IMR-90 (cell line): ENCODE results near the gene G3BP2. TPM values are rescaled to one million over a fixed set of nuclear protein-coding genes. Genes with fewer than 3 reads are reported as not detected.

Experiments used
- ATAC-seq: fragments of 200-7000 bp; cut with Tn5 transposase; 2 replicates; pipeline ENCODE4 v1.9.1; 2020; ENCODE audit warnings: low read depth, mild to moderate bottlenecking, moderate library complexity
- BruUV-seq: library from RNA; stranded (reverse); fragments of 400-500 nt; replicated peaks from 2 replicates; lab custom pipeline; 2021; lab: Mats Ljungman, UMichigan
- CTCF ChIA-PET: fragments of 300-600 bp; formaldehyde crosslinking; extraction: SDS; loops from one replicate; lab custom pipeline; 2021; ENCODE audit warnings: antibody characterized with exemption; lab: Yijun Ruan, JAX
- POLR2A ChIA-PET: fragments of 300-600 bp; sonication (Branson Sonifier 250); formaldehyde crosslinking; loops from one replicate; lab custom pipeline; 2022; ENCODE audit warnings: antibody characterized with exemption; ENCODE audit not compliant: unreplicated experiment; lab: Charles Lee
- DNase-seq: peaks from one replicate; pipeline ENCODE4 v3.0.0; 2013
- H2AFZ ChIP-seq: replicated peaks from 2 replicates; pipeline ENCODE3; 2013; ENCODE audit warnings: low read length, mild to moderate bottlenecking; ENCODE audit not compliant: poor library complexity
- H2AK5ac ChIP-seq: 2 replicates; pipeline ENCODE4 v1.6.1; 2013; ENCODE audit warnings: low read depth, low read length, inconsistent platforms
- H2AK9ac ChIP-seq: replicated peaks from 2 replicates; pipeline ENCODE3; 2013; ENCODE audit warnings: mild to moderate bottlenecking, low read depth, low read length, moderate library complexity; ENCODE audit not compliant: poor library complexity
- H2BK120ac ChIP-seq: 2 replicates; pipeline ENCODE4 v1.6.1; 2013; ENCODE audit warnings: low read depth, low read length, inconsistent platforms
- H2BK15ac ChIP-seq: 3 replicates; pipeline ENCODE4 v1.6.1; 2013; ENCODE audit warnings: low read depth, low read length, inconsistent platforms
- H2BK20ac ChIP-seq: 2 replicates; pipeline ENCODE4 v1.6.1; 2013; ENCODE audit warnings: low read depth, mild to moderate bottlenecking, inconsistent platforms, low read length, moderate library complexity
- H2BK5ac ChIP-seq: 2 replicates; pipeline ENCODE4 v1.6.1; 2013; ENCODE audit warnings: mild to moderate bottlenecking, low read depth, low read length, inconsistent platforms; ENCODE audit not compliant: poor library complexity, severe bottlenecking
- H3K14ac ChIP-seq: replicated peaks from 2 replicates; pipeline ENCODE4 v1.6.1; 2013; ENCODE audit warnings: low read depth, low read length, inconsistent platforms
- H3K18ac ChIP-seq: 2 replicates; pipeline ENCODE4 v1.6.1; 2013; ENCODE audit warnings: low read depth, low read length, control low read depth
- H3K23ac ChIP-seq: 2 replicates; pipeline ENCODE4 v1.6.1; 2013; ENCODE audit warnings: low read depth, low read length, inconsistent platforms
- H3K27ac ChIP-seq: 2 replicates; pipeline ENCODE4 v1.5.1; 2013; ENCODE audit warnings: mild to moderate bottlenecking, control low read depth, low read length; ENCODE audit not compliant: insufficient read depth
- H3K27me3 ChIP-seq: 2 replicates; pipeline ENCODE4 v1.6.1; 2013; ENCODE audit warnings: low read length; ENCODE audit not compliant: control insufficient read depth, insufficient read depth
- H3K36me3 ChIP-seq: 2 replicates; pipeline ENCODE4 v1.6.1; 2013; ENCODE audit warnings: low read length, mixed read lengths; ENCODE audit not compliant: control insufficient read depth, insufficient read depth
- H3K4ac ChIP-seq: 2 replicates; pipeline ENCODE4 v1.6.1; 2013; ENCODE audit warnings: low read depth, low read length, inconsistent platforms
- H3K4me1 ChIP-seq: 2 replicates; pipeline ENCODE4 v1.6.1; 2013; ENCODE audit warnings: low read length, mixed read lengths; ENCODE audit not compliant: control insufficient read depth, insufficient read depth
- H3K4me2 ChIP-seq: 2 replicates; pipeline ENCODE4 v1.6.1; 2013; ENCODE audit warnings: low read depth, mild to moderate bottlenecking, control low read depth, low read length, moderate library complexity
- H3K4me3 ChIP-seq: 2 replicates; pipeline ENCODE4 v1.5.1; 2013; ENCODE audit warnings: low read depth, mild to moderate bottlenecking, control low read depth, low read length, moderate library complexity; ENCODE audit not compliant: insufficient read depth
- H3K56ac ChIP-seq: 2 replicates; pipeline ENCODE4 v1.6.1; 2013; ENCODE audit warnings: low read length, inconsistent platforms; ENCODE audit not compliant: insufficient read depth; ENCODE audit errors: extremely low read depth
- H3K79me1 ChIP-seq, 2 experiments: 2 replicates each; pipeline ENCODE4 v1.6.1; 2013; ENCODE audit warnings: low read length in 2 of 2, inconsistent platforms in 1 of 2, low read depth in 1 of 2
- H3K9ac ChIP-seq: 2 replicates; pipeline ENCODE4 v1.6.1; 2013; ENCODE audit warnings: low read depth, low read length, control low read depth
- H3K9me1 ChIP-seq: 2 replicates; pipeline ENCODE4 v1.6.1; 2013; ENCODE audit warnings: low read length, inconsistent platforms; ENCODE audit not compliant: insufficient read depth
- H3K9me3 ChIP-seq: 2 replicates; pipeline ENCODE4 v1.6.1; 2013; ENCODE audit warnings: low read length; ENCODE audit not compliant: control insufficient read depth, insufficient read depth
- H4K20me1 ChIP-seq: 2 replicates; pipeline ENCODE4 v1.6.1; 2013; ENCODE audit warnings: low read length, inconsistent platforms; ENCODE audit not compliant: insufficient read depth
- H4K5ac ChIP-seq: 2 replicates; pipeline ENCODE4 v1.6.1; 2013; ENCODE audit warnings: mild to moderate bottlenecking, low read depth, low read length, control low read depth
- H4K8ac ChIP-seq, 2 experiments: 2 replicates each; pipeline ENCODE4 v1.6.1; 2013; ENCODE audit warnings: low read depth in 2 of 2, low read length in 2 of 2, control low read depth in 1 of 2, inconsistent platforms in 1 of 2
- H4K91ac ChIP-seq: 2 replicates; pipeline ENCODE4 v1.6.1; 2013; ENCODE audit warnings: low read depth, low read length, inconsistent platforms; ENCODE audit not compliant: insufficient read depth
- CEBPB ChIP-seq: IDR thresholded peaks from 2 replicates; pipeline ENCODE4 v1.6.1; 2012; ENCODE audit warnings: low read depth, low read length, improper control_type of control experiment
- MAZ ChIP-seq: IDR thresholded peaks from 2 replicates; pipeline ENCODE4 v1.6.1; 2012; ENCODE audit warnings: low read depth, mild to moderate bottlenecking, low read length, improper control_type of control experiment, moderate library complexity, borderline replicate concordance
- WGBS, 2 experiments: methylation state at CpG; one replicate each; pipeline versions ENCODE4 v1.1.5 to v1.1.7; 2013; ENCODE audit warnings: missing lambda C conversion rate in 2 of 2; ENCODE audit not compliant: insufficient read length in 1 of 2; ENCODE audit errors: extremely low coverage in 2 of 2; 5-methylcytosine and 5-hydroxymethylcytosine counted together
- dilution Hi-C: fragments of 300-500 bp; cut with HindIII; formaldehyde crosslinking; loops from one replicate; pipeline ENCODE4 v1.14.3; 2018; ENCODE audit warnings: low sequenced_read_pairs; ENCODE audit not compliant: unreplicated experiment
- in situ Hi-C: fragments of 300-500 bp; cut with MboI; formaldehyde crosslinking; loops from 3 replicates; pipeline ENCODE4 v1.14.3; 2019; ENCODE audit warnings: low sequenced_read_pairs, inconsistent platforms, mixed read lengths
- intact Hi-C: fragments of 100-400 bp; cut with micrococcal nuclease; formaldehyde crosslinking; loops from 2 replicates; pipeline ENCODE4 v1.10.0; 2022
- polyA plus RNA-seq, 3 experiments: library from polyadenylated mRNA; depleted of rRNA; stranded (reverse); fragments of >200 nt; gene quantifications; 2 replicates each; pipeline ENCODE4 v1.2.3, GENCODE V29; 2012; ENCODE audit warnings: low replicate concordance in 1 of 3
- total RNA-seq: library from RNA; depleted of rRNA; stranded (reverse); fragments of >200 nt; gene quantifications from 2 replicates; pipeline ENCODE4 v1.2.3, GENCODE V29; 2012

The G3BP2 gene
- total and polyA plus RNA-seq, 2 of the 4 experiments (the other 2 are of a cell fraction), result 80.5 to 183 TPM

- H3K4me3 ChIP-seq, result no peak overlapping the region
- no peaks in the 10 kb centered on the region for H3K27me3 ChIP-seq
- no peak overlapping the region for H4K5ac ChIP-seq
- no peak overlapping the region for H2BK15ac ChIP-seq
- ATAC-seq, result no peak
- H3K36me3 ChIP-seq, result peaks cover 3% of the 10 kb centered on the region
- ChIA-PET CTCF (no interaction called here), POLR2A (no interaction called here)
- no peak overlapping the region for H2BK120ac ChIP-seq
- H3K23ac ChIP-seq, result no peak overlapping the region
- no peak overlapping the region for H4K8ac ChIP-seq
- no peak overlapping the region for H3K14ac ChIP-seq
- H3K9me3 ChIP-seq, result no peaks in the 10 kb centered on the region
- no TSS peak for BruUV-seq
- no peak overlapping the region for H2BK5ac ChIP-seq
- WGBS, 2 experiments, result 83% methylated on average over 1 of the region's 7 CpGs; no CpG with 5 or more reads in 1 of the 2 experiments
- no peak for DNase-seq
- no peak overlapping the region for H2AFZ ChIP-seq
- dilution Hi-C loops (no loop called here), intact Hi-C loops (no loop called here), in situ Hi-C loops (no loop called here)
- no peak overlapping the region for H4K91ac ChIP-seq
- no peak overlapping the region for H3K18ac ChIP-seq
- H2BK20ac ChIP-seq, result no peak overlapping the region
- no peaks in the 10 kb centered on the region for H4K20me1 ChIP-seq
- peaks cover 3% of the 10 kb centered on the region; the same call in 1 of the 2 replicates for H3K9me1 ChIP-seq
- H3K4me1 ChIP-seq, result peaks cover 4% of the 10 kb centered on the region
- no peak overlapping the region for H3K56ac ChIP-seq
- no peak overlapping the region for H3K9ac ChIP-seq
- H2AK5ac ChIP-seq, result no peak overlapping the region
- H3K27ac ChIP-seq, result no peak overlapping the region
- H2AK9ac ChIP-seq, result no peak overlapping the region
- H3K4me2 ChIP-seq, result no peak overlapping the region
- peaks cover 0 to 3% of the 10 kb centered on the region in 2 experiments; a peak in 1 of 4 replicates for H3K79me1 ChIP-seq
- TF ChIP-seq MAZ (no peak), CEBPB (peak; percentile 37; the same call in 1 of the 2 replicates)
- no peak overlapping the region for H3K4ac ChIP-seq
Measured at GRCh38 chr4:75639124-75639695, 34.0 kb downstream of the G3BP2 start.
